Neural progenitor cell (in vitro differentiated cells): Measurements from ENCODE around the gene SUCO. TPM values are rescaled to one million over a fixed set of nuclear protein-coding genes. Genes with fewer than 3 reads are reported as not detected.

Experiments
- DNase-seq: peaks from one replicate; pipeline ENCODE4 v3.0.0-alpha.2; 2016; ENCODE audit warnings: low spot score
- H2AFZ ChIP-seq: fragments of 200-600 bp; sonication (generic); replicated peaks from 2 replicates; pipeline ENCODE4 v1.6.1; 2016; ENCODE audit warnings: antibody characterized with exemption
- H3F3A ChIP-seq: fragments of 200-600 bp; sonication (generic); 2 replicates; pipeline ENCODE4 v1.6.1; 2016; ENCODE audit warnings: antibody characterized with exemption, low read depth
- H3K27ac ChIP-seq: fragments of 200-600 bp; sonication (generic); 2 replicates; pipeline ENCODE4 v1.5.1; 2016; ENCODE audit warnings: mild to moderate bottlenecking
- H3K27me3 ChIP-seq: fragments of 200-600 bp; sonication (generic); 2 replicates; pipeline ENCODE4 v1.6.1; 2016; ENCODE audit warnings: mild to moderate bottlenecking, moderate library complexity
- H3K36me3 ChIP-seq: fragments of 200-600 bp; sonication (generic); 2 replicates; pipeline ENCODE4 v1.5.1; 2016
- H3K4me1 ChIP-seq: fragments of 200-600 bp; sonication (generic); 2 replicates; pipeline ENCODE4 v1.6.1; 2016; ENCODE audit warnings: mixed run types
- H3K4me2 ChIP-seq: fragments of 200-600 bp; sonication (generic); 2 replicates; pipeline ENCODE4 v1.6.1; 2016
- H3K4me3 ChIP-seq: fragments of 200-600 bp; sonication (generic); 2 replicates; pipeline ENCODE4 v1.5.1; 2016
- H3K79me2 ChIP-seq: fragments of 200-600 bp; sonication (generic); 2 replicates; pipeline ENCODE4 v1.6.1; 2016; ENCODE audit warnings: low read depth
- H3K9ac ChIP-seq: fragments of 200-600 bp; sonication (generic); 2 replicates; pipeline ENCODE4 v1.6.1; 2016
- H3K9me3 ChIP-seq: fragments of 200-600 bp; sonication (generic); 2 replicates; pipeline ENCODE4 v1.5.1; 2016; ENCODE audit warnings: low read depth
- H4K20me1 ChIP-seq: fragments of 200-600 bp; sonication (generic); 2 replicates; pipeline ENCODE4 v1.6.1; 2016; ENCODE audit warnings: low read depth
- H3K27ac Mint-ChIP-seq: 3 replicates; pipeline ENCODE4 v1.8.0; 2021; ENCODE audit warnings: mixed read lengths
- H3K27me3 Mint-ChIP-seq: 2 replicates; pipeline ENCODE4 v1.8.0; 2022; ENCODE audit warnings: low read depth, mild to moderate bottlenecking, inconsistent platforms, moderate library complexity, mixed read lengths; ENCODE audit not compliant: insufficient read depth
- H3K36me3 Mint-ChIP-seq: 3 replicates; pipeline ENCODE4 v1.8.0; 2021; ENCODE audit warnings: mixed read lengths
- H3K4me1 Mint-ChIP-seq: 3 replicates; pipeline ENCODE4 v1.8.0; 2021; ENCODE audit warnings: mixed read lengths
- H3K4me3 Mint-ChIP-seq: 3 replicates; pipeline ENCODE4 v1.8.0; 2021; ENCODE audit warnings: mild to moderate bottlenecking, moderate library complexity, mixed read lengths
- H3K9me3 Mint-ChIP-seq: 3 replicates; pipeline ENCODE4 v1.8.0; 2020; ENCODE audit warnings: mixed read lengths
- EZH2 ChIP-seq: fragments of 200-600 bp; sonication (generic); IDR thresholded peaks from 2 replicates; pipeline ENCODE4 v1.6.1; 2017; ENCODE audit warnings: antibody characterized with exemption, mild to moderate bottlenecking, moderate library complexity
- EZH2phosphoT487 ChIP-seq: fragments of 200-600 bp; sonication (generic); IDR thresholded peaks from 2 replicates; pipeline ENCODE4 v1.6.1; 2017; ENCODE audit warnings: antibody characterized with exemption
- total RNA-seq: library from RNA; depleted of rRNA; stranded (reverse); fragments of >200 nt; gene quantifications from 2 replicates; pipeline ENCODE4 v1.2.3, GENCODE V29; 2015; ENCODE audit warnings: low replicate concordance
- TF ChIP-seq, protein P1 (sequence below): fragments of 200-600 bp; sonication (generic); IDR thresholded peaks from 2 replicates; pipeline ENCODE4 v1.5.1; 2017; ENCODE audit warnings: antibody characterized with exemption, mild to moderate bottlenecking

The SUCO gene
- total RNA-seq, 1 donor from 2014 or later, result 109 TPM

DNA sequence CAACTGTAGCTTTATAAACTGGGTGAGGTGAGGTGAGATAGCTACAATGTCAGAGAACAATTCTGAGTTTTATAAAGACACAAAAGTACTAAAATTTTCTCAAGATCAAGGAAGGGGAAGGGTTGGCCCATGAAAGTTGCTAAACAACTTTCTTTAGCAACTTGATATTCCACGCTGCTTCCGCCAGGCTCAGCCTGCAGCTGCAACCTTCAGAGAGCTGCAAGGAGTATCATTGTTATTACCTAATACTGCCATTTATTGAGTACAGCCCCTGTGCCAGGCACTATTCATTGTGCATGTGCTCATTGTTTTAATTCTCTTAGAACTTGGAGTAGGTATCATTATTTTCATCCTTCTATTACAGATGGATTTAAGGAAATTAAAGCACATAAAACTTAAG is 34.1 kb upstream of the SUCO start:
- Histone ChIP-seq H3K27ac (no peak overlapping the region), H4K20me1 (no peaks in the 10 kb centered on the region), H3K4me2 (no peak overlapping the region), H3F3A (peaks cover 13% of the 10 kb centered on the region), H3K4me3 (no peak overlapping the region), H2AFZ (no peak overlapping the region), H3K27me3 (no peaks in the 10 kb centered on the region), H3K9ac (no peak overlapping the region), H3K79me2 (no peaks in the 10 kb centered on the region), H3K4me1 (peaks cover 24% of the 10 kb centered on the region), H3K36me3 (no peaks in the 10 kb centered on the region), H3K9me3 (no peaks in the 10 kb centered on the region)
- Mint-ChIP-seq H3K4me3 (no peak overlapping the region), H3K27me3 (peaks cover 3% of the 10 kb centered on the region), H3K4me1 (peaks cover 42% of the 10 kb centered on the region), H3K9me3 (no peaks in the 10 kb centered on the region), H3K36me3 (no peaks in the 10 kb centered on the region), H3K27ac (no peak overlapping the region)
- DNase-seq, result no peak
- TF ChIP-seq EZH2 (no peak), EZH2phosphoT487 (no peak)
- TF ChIP-seq, protein P1, sequence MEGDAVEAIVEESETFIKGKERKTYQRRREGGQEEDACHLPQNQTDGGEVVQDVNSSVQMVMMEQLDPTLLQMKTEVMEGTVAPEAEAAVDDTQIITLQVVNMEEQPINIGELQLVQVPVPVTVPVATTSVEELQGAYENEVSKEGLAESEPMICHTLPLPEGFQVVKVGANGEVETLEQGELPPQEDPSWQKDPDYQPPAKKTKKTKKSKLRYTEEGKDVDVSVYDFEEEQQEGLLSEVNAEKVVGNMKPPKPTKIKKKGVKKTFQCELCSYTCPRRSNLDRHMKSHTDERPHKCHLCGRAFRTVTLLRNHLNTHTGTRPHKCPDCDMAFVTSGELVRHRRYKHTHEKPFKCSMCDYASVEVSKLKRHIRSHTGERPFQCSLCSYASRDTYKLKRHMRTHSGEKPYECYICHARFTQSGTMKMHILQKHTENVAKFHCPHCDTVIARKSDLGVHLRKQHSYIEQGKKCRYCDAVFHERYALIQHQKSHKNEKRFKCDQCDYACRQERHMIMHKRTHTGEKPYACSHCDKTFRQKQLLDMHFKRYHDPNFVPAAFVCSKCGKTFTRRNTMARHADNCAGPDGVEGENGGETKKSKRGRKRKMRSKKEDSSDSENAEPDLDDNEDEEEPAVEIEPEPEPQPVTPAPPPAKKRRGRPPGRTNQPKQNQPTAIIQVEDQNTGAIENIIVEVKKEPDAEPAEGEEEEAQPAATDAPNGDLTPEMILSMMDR, result no peak

DNA sequence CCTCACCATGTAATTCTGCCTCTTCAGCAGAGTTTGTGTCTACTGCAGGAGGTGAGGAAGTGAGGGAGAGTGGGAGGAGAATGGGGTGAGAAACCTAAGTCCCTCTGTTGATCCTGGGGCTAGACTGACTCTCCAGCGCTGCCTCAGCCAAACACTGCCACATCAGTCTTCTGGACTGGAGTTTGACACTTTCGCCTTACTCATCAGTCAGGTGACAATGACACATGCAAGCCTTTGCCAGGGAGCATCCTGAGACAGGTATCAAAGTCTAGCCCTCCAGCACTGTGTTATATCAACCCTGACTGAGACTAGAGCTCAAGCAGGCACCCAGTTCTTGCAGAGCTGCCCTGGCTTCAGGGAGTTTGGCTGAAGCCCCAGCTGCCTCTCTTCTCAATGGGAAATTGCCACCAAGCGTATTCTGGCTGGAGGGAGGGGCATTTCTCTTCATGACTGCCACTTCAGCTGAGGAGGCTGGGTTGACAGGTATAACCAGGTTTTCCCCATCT is 33.3 kb upstream of the SUCO start:
- Histone ChIP-seq H3K4me2 (no peak overlapping the region), H2AFZ (no peak overlapping the region)
- DNase-seq, result no peak

DNA sequence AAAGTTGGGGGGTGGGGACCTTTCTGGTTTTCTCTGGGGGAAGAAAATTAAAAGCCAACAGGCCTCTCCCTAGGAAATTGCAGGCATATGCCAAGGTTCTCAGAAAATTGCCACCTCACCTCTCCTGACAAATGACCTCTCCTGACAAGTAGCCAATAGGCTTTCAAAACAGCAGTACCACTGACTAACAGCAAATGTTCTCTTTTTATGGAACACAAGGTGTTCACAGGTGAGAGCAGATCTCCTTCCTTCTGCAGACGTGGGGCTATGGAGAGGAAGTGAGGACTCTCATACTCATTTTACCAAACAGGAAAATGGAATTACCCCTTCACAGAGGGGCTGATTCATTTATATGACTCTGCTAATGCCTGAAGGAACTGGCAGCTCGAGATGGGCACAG is 32.7 kb upstream of the SUCO start:
- H3K27me3 ChIP-seq, result no peaks in the 10 kb centered on the region
- no peak for DNase-seq
- no peak for TF ChIP-seq EZH2phosphoT487
- no peak for TF ChIP-seq EZH2
- TF ChIP-seq, protein P1, result no peak
- no peaks in the 10 kb centered on the region for H3K9me3 ChIP-seq
- H2AFZ ChIP-seq, result no peak overlapping the region
- no peaks in the 10 kb centered on the region for H4K20me1 ChIP-seq
- H3K4me2 ChIP-seq, result no peak overlapping the region
- no peak overlapping the region for H3K9ac ChIP-seq
- Mint-ChIP-seq H3K9me3 (no peaks in the 10 kb centered on the region), H3K27me3 (peaks cover 3% of the 10 kb centered on the region), H3K36me3 (no peaks in the 10 kb centered on the region), H3K4me1 (peaks cover 42% of the 10 kb centered on the region), H3K4me3 (no peak overlapping the region), H3K27ac (no peak overlapping the region)
- H3F3A ChIP-seq, result peaks cover 13% of the 10 kb centered on the region
- H3K27ac ChIP-seq, result no peak overlapping the region
- H3K36me3 ChIP-seq, result no peaks in the 10 kb centered on the region
- no peak overlapping the region for H3K4me3 ChIP-seq
- peaks cover 24% of the 10 kb centered on the region for H3K4me1 ChIP-seq
- no peaks in the 10 kb centered on the region for H3K79me2 ChIP-seq

More for the DNA sequence above, 33.3 kb upstream of the SUCO start:
- Histone ChIP-seq H3K4me1 (peaks cover 24% of the 10 kb centered on the region), H3K9ac (no peak overlapping the region), H3K36me3 (no peaks in the 10 kb centered on the region), H3K9me3 (no peaks in the 10 kb centered on the region), H3K79me2 (no peaks in the 10 kb centered on the region), H4K20me1 (no peaks in the 10 kb centered on the region), H3K27ac (no peak overlapping the region), H3K27me3 (no peaks in the 10 kb centered on the region), H3K4me3 (no peak overlapping the region), H3F3A (peaks cover 13% of the 10 kb centered on the region)
- peaks cover 3% of the 10 kb centered on the region for H3K27me3 Mint-ChIP-seq
- no peaks in the 10 kb centered on the region for H3K36me3 Mint-ChIP-seq
- no peak overlapping the region for H3K27ac Mint-ChIP-seq
- peaks cover 42% of the 10 kb centered on the region for H3K4me1 Mint-ChIP-seq
- H3K4me3 Mint-ChIP-seq, result no peak overlapping the region
- H3K9me3 Mint-ChIP-seq, result no peaks in the 10 kb centered on the region
- TF ChIP-seq, protein P1, result no peak
- TF ChIP-seq EZH2phosphoT487 (no peak), EZH2 (no peak)
